MG63 (cell line): ENCODE measurements around the gene ANKRD36C. TPM values are rescaled to one million over a fixed set of nuclear protein-coding genes. Genes with fewer than 3 reads are reported as not detected.
"Not testable (repeated sequence)": the region's sequence is repeated elsewhere in the genome, so short reads cannot be mapped to it uniquely, and the experiment has no call there.

Experiments
- DNase-seq: peaks from one replicate; pipeline ENCODE4 v3.0.0-alpha.2; 2020
- H3K27me3 ChIP-seq: fragments of 250-450 bp; sonication (Bioruptor Pico); 2 replicates; pipeline ENCODE4 v1.5.1; 2020; ENCODE audit warnings: mild to moderate bottlenecking, moderate library complexity
- H3K36me3 ChIP-seq: fragments of 250-450 bp; sonication (Bioruptor Pico); 2 replicates; pipeline ENCODE4 v1.5.1; 2020; ENCODE audit warnings: mild to moderate bottlenecking, moderate library complexity
- H3K4me3 ChIP-seq: fragments of 250-450 bp; sonication (Bioruptor Pico); 2 replicates; pipeline ENCODE4 v1.5.1; 2020; ENCODE audit warnings: mild to moderate bottlenecking, moderate library complexity
- H3K9me3 ChIP-seq: fragments of 250-450 bp; sonication (Bioruptor Pico); 2 replicates; pipeline ENCODE4 v1.5.1; 2020; ENCODE audit warnings: mild to moderate bottlenecking, moderate library complexity
- total RNA-seq: library from RNA; depleted of rRNA; stranded (reverse); fragments of >200 nt; shearing (Covaris generic); gene quantifications from 2 replicates; pipeline ENCODE4 v1.2.3, GENCODE V29; 2014; ENCODE audit warnings: low replicate concordance

Gene ANKRD36C
- total RNA-seq, 1 experiment from 2014 or later = 10.3 TPM

GRCh38 chr2:96011129-96011455 lies 19.5 kb upstream of the ANKRD36C start:
- H3K4me3 ChIP-seq, H3K27me3 ChIP-seq, H3K9me3 ChIP-seq, H3K36me3 ChIP-seq: not testable (repeated sequence)
- DNase-seq = peak; percentile 44

GRCh38 chr2:96010320-96011128 lies 18.9 kb upstream of the ANKRD36C start:
- peak overlapping the region; percentile 47 for H3K4me3 ChIP-seq
- H3K36me3 ChIP-seq, H3K27me3 ChIP-seq, H3K9me3 ChIP-seq: not testable (repeated sequence)
- DNase-seq = peak; percentile 90

- not testable (repeated sequence) for DNase-seq, H3K36me3 ChIP-seq, H3K9me3 ChIP-seq, H3K27me3 ChIP-seq
- H3K4me3 ChIP-seq = peak overlapping the region; percentile 47
Observed at GRCh38 chr2:96009833-96010232, 18.2 kb upstream of the ANKRD36C start.

- not testable (repeated sequence) for H3K4me3 ChIP-seq, H3K9me3 ChIP-seq, DNase-seq, H3K36me3 ChIP-seq, H3K27me3 ChIP-seq
Observed at GRCh38 chr2:96008051-96008450, 16.4 kb upstream of the ANKRD36C start.

GRCh38 chr2:96006248-96006647 lies 14.6 kb upstream of the ANKRD36C start:
- not testable (repeated sequence) for H3K9me3 ChIP-seq, H3K36me3 ChIP-seq, H3K4me3 ChIP-seq, H3K27me3 ChIP-seq, DNase-seq

GRCh38 chr2:95992520-95993272 lies 1.1 kb upstream of the ANKRD36C start:
- H3K4me3 ChIP-seq = peak overlapping the region; percentile 86
- H3K9me3 ChIP-seq, H3K36me3 ChIP-seq, H3K27me3 ChIP-seq: not testable (repeated sequence)
- DNase-seq = peak; percentile 44

GRCh38 chr2:95992102-95992501 lies 478 bp upstream of the ANKRD36C start:
- not testable (repeated sequence) for H3K9me3 ChIP-seq, H3K36me3 ChIP-seq, H3K27me3 ChIP-seq
- peak; percentile 50 for DNase-seq
- H3K4me3 ChIP-seq = peak overlapping the region; percentile 86

- not testable (repeated sequence) for DNase-seq, H3K36me3 ChIP-seq, H3K9me3 ChIP-seq, H3K27me3 ChIP-seq
- H3K4me3 ChIP-seq = peak overlapping the region; percentile 50
Observed at GRCh38 chr2:95990884-95991283, 740 bp downstream of the ANKRD36C start.

- not testable (repeated sequence) for H3K36me3 ChIP-seq, DNase-seq, H3K27me3 ChIP-seq, H3K9me3 ChIP-seq, H3K4me3 ChIP-seq
Observed at GRCh38 chr2:95951662-95952061, 40.0 kb downstream of the ANKRD36C start.

GRCh38 chr2:95948039-95948438 lies 43.6 kb downstream of the ANKRD36C start:
- H3K36me3 ChIP-seq = peaks cover 13% of the 10 kb centered on the region
- not testable (repeated sequence) for DNase-seq, H3K4me3 ChIP-seq, H3K9me3 ChIP-seq, H3K27me3 ChIP-seq

- DNase-seq, H3K4me3 ChIP-seq, H3K9me3 ChIP-seq, H3K36me3 ChIP-seq, H3K27me3 ChIP-seq: not testable (repeated sequence)
Observed at GRCh38 chr2:95939947-95940346, 51.7 kb downstream of the ANKRD36C start.

GRCh38 chr2:95930740-95931139 lies 60.9 kb downstream of the ANKRD36C start:
- not testable (repeated sequence) for H3K4me3 ChIP-seq, H3K9me3 ChIP-seq

GRCh38 chr2:95917007-95917406 lies 74.6 kb downstream of the ANKRD36C start:
- not testable (repeated sequence) for H3K27me3 ChIP-seq, H3K4me3 ChIP-seq, DNase-seq, H3K9me3 ChIP-seq
- H3K36me3 ChIP-seq = peaks cover 38% of the 10 kb centered on the region

More at GRCh38 chr2:95930740-95931139, 60.9 kb downstream of the ANKRD36C start:
- DNase-seq, H3K27me3 ChIP-seq: not testable (repeated sequence)
- H3K36me3 ChIP-seq = peaks cover 28% of the 10 kb centered on the region

GRCh38 chr2:95915131-95915530 lies 76.5 kb downstream of the ANKRD36C start:
- not testable (repeated sequence) for H3K27me3 ChIP-seq, DNase-seq, H3K9me3 ChIP-seq, H3K4me3 ChIP-seq
- H3K36me3 ChIP-seq = peaks cover 35% of the 10 kb centered on the region

GRCh38 chr2:95911431-95911830 lies 80.2 kb downstream of the ANKRD36C start:
- peaks cover 23% of the 10 kb centered on the region for H3K36me3 ChIP-seq
- H3K4me3 ChIP-seq, H3K9me3 ChIP-seq, H3K27me3 ChIP-seq: not testable (repeated sequence)
- peak; percentile 21 for DNase-seq

- H3K9me3 ChIP-seq, DNase-seq, H3K27me3 ChIP-seq, H3K4me3 ChIP-seq: not testable (repeated sequence)
- peaks cover 16% of the 10 kb centered on the region for H3K36me3 ChIP-seq
Observed at GRCh38 chr2:95894443-95894842, 97.2 kb downstream of the ANKRD36C start.

- DNase-seq, H3K27me3 ChIP-seq, H3K36me3 ChIP-seq, H3K4me3 ChIP-seq, H3K9me3 ChIP-seq: not testable (repeated sequence)
Observed at GRCh38 chr2:95867929-95868328, 123.7 kb downstream of the ANKRD36C start.
